Neural progenitor cell (in vitro differentiated cells): ENCODE measurements around the gene CFL1. TPM values are rescaled to one million over a fixed set of nuclear protein-coding genes. Genes with fewer than 3 reads are reported as not detected.
"Not testable (repeated sequence)": the region's sequence is repeated elsewhere in the genome, so short reads cannot be mapped to it uniquely, and the experiment has no call there.

ENCODE experiments used
- DNase-seq: peaks from one replicate; pipeline ENCODE4 v3.0.0-alpha.2; 2016; ENCODE audit warnings: low spot score
- H2AFZ ChIP-seq: fragments of 200-600 bp; sonication (generic); replicated peaks from 2 replicates; pipeline ENCODE4 v1.6.1; 2016; ENCODE audit warnings: antibody characterized with exemption
- H3F3A ChIP-seq: fragments of 200-600 bp; sonication (generic); 2 replicates; pipeline ENCODE4 v1.6.1; 2016; ENCODE audit warnings: antibody characterized with exemption, low read depth
- H3K27ac ChIP-seq: fragments of 200-600 bp; sonication (generic); 2 replicates; pipeline ENCODE4 v1.5.1; 2016; ENCODE audit warnings: mild to moderate bottlenecking
- H3K27me3 ChIP-seq: fragments of 200-600 bp; sonication (generic); 2 replicates; pipeline ENCODE4 v1.6.1; 2016; ENCODE audit warnings: mild to moderate bottlenecking, moderate library complexity
- H3K36me3 ChIP-seq: fragments of 200-600 bp; sonication (generic); 2 replicates; pipeline ENCODE4 v1.5.1; 2016
- H3K4me1 ChIP-seq: fragments of 200-600 bp; sonication (generic); 2 replicates; pipeline ENCODE4 v1.6.1; 2016; ENCODE audit warnings: mixed run types
- H3K4me2 ChIP-seq: fragments of 200-600 bp; sonication (generic); 2 replicates; pipeline ENCODE4 v1.6.1; 2016
- H3K4me3 ChIP-seq: fragments of 200-600 bp; sonication (generic); 2 replicates; pipeline ENCODE4 v1.5.1; 2016
- H3K79me2 ChIP-seq: fragments of 200-600 bp; sonication (generic); 2 replicates; pipeline ENCODE4 v1.6.1; 2016; ENCODE audit warnings: low read depth
- H3K9ac ChIP-seq: fragments of 200-600 bp; sonication (generic); 2 replicates; pipeline ENCODE4 v1.6.1; 2016
- H3K9me3 ChIP-seq: fragments of 200-600 bp; sonication (generic); 2 replicates; pipeline ENCODE4 v1.5.1; 2016; ENCODE audit warnings: low read depth
- H4K20me1 ChIP-seq: fragments of 200-600 bp; sonication (generic); 2 replicates; pipeline ENCODE4 v1.6.1; 2016; ENCODE audit warnings: low read depth
- H3K27ac Mint-ChIP-seq: 3 replicates; pipeline ENCODE4 v1.8.0; 2021; ENCODE audit warnings: mixed read lengths
- H3K27me3 Mint-ChIP-seq: 2 replicates; pipeline ENCODE4 v1.8.0; 2022; ENCODE audit warnings: low read depth, mild to moderate bottlenecking, inconsistent platforms, moderate library complexity, mixed read lengths; ENCODE audit not compliant: insufficient read depth
- H3K36me3 Mint-ChIP-seq: 3 replicates; pipeline ENCODE4 v1.8.0; 2021; ENCODE audit warnings: mixed read lengths
- H3K4me1 Mint-ChIP-seq: 3 replicates; pipeline ENCODE4 v1.8.0; 2021; ENCODE audit warnings: mixed read lengths
- H3K4me3 Mint-ChIP-seq: 3 replicates; pipeline ENCODE4 v1.8.0; 2021; ENCODE audit warnings: mild to moderate bottlenecking, moderate library complexity, mixed read lengths
- H3K9me3 Mint-ChIP-seq: 3 replicates; pipeline ENCODE4 v1.8.0; 2020; ENCODE audit warnings: mixed read lengths
- CTCF ChIP-seq: fragments of 200-600 bp; sonication (generic); IDR thresholded peaks from 2 replicates; pipeline ENCODE4 v1.5.1; 2017; ENCODE audit warnings: antibody characterized with exemption, mild to moderate bottlenecking
- EZH2 ChIP-seq: fragments of 200-600 bp; sonication (generic); IDR thresholded peaks from 2 replicates; pipeline ENCODE4 v1.6.1; 2017; ENCODE audit warnings: antibody characterized with exemption, mild to moderate bottlenecking, moderate library complexity
- EZH2phosphoT487 ChIP-seq: fragments of 200-600 bp; sonication (generic); IDR thresholded peaks from 2 replicates; pipeline ENCODE4 v1.6.1; 2017; ENCODE audit warnings: antibody characterized with exemption
- total RNA-seq: library from RNA; depleted of rRNA; stranded (reverse); fragments of >200 nt; gene quantifications from 2 replicates; pipeline ENCODE4 v1.2.3, GENCODE V29; 2015; ENCODE audit warnings: low replicate concordance

The CFL1 gene
- total RNA-seq, 1 donor from 2014 or later = 704 TPM

- Histone ChIP-seq H2AFZ (no peak overlapping the region), H3K27me3 (peaks cover 46% of the 10 kb centered on the region), H3K79me2 (peaks cover 14% of the 10 kb centered on the region), H3K27ac (no peak overlapping the region), H3K4me1 (peaks cover 15% of the 10 kb centered on the region), H3K4me3 (no peak overlapping the region), H3K9me3 (no peaks in the 10 kb centered on the region), H3F3A (peaks cover 24% of the 10 kb centered on the region), H4K20me1 (peaks cover 14% of the 10 kb centered on the region), H3K36me3 (no peaks in the 10 kb centered on the region), H3K4me2 (no peak overlapping the region), H3K9ac (no peak overlapping the region)
- H3K27me3 Mint-ChIP-seq = peaks cover 28% of the 10 kb centered on the region
- H3K27ac Mint-ChIP-seq = no peak overlapping the region
- H3K36me3 Mint-ChIP-seq = no peaks in the 10 kb centered on the region
- H3K4me3 Mint-ChIP-seq = peak overlapping the region; percentile 59
- peaks cover 21% of the 10 kb centered on the region for H3K4me1 Mint-ChIP-seq
- no peak for TF ChIP-seq EZH2phosphoT487
- no peak for TF ChIP-seq EZH2
- no peak for TF ChIP-seq CTCF
- no peaks in the 10 kb centered on the region for H3K9me3 Mint-ChIP-seq
- DNase-seq = no peak
Observed at GRCh38 chr11:65895482-65895981, 37.6 kb upstream of the CFL1 start.

GRCh38 chr11:65894034-65894591, 36.1 kb upstream of the CFL1 start:
- H3K27me3 ChIP-seq = peaks cover 44% of the 10 kb centered on the region
- no peak overlapping the region for H2AFZ ChIP-seq

GRCh38 chr11:65892661-65893317, 34.8 kb upstream of the CFL1 start:
- H3K27me3 ChIP-seq = peaks cover 36% of the 10 kb centered on the region
- H3K4me1 ChIP-seq = peaks cover 17% of the 10 kb centered on the region
- peak overlapping the region; percentile 86 for H3K4me3 Mint-ChIP-seq
- no peak for DNase-seq
- H3K9me3 Mint-ChIP-seq = no peaks in the 10 kb centered on the region
- peaks cover 15% of the 10 kb centered on the region for H3K27me3 Mint-ChIP-seq
- H3K9me3 ChIP-seq = no peaks in the 10 kb centered on the region
- H3K9ac ChIP-seq = no peak overlapping the region
- H3K27ac Mint-ChIP-seq = peak overlapping the region; percentile 16
- peaks cover 14% of the 10 kb centered on the region for H3K79me2 ChIP-seq
- H3K27ac ChIP-seq = no peak overlapping the region
- no peaks in the 10 kb centered on the region for H3K36me3 Mint-ChIP-seq
- TF ChIP-seq EZH2 = no peak
- no peak for TF ChIP-seq EZH2phosphoT487
- TF ChIP-seq CTCF = no peak
- H4K20me1 ChIP-seq = peaks cover 14% of the 10 kb centered on the region
- H2AFZ ChIP-seq = no peak overlapping the region
- peak overlapping the region; percentile 5 for H3K4me2 ChIP-seq
- H3K36me3 ChIP-seq = no peaks in the 10 kb centered on the region
- peaks cover 38% of the 10 kb centered on the region for H3K4me1 Mint-ChIP-seq
- no peak overlapping the region for H3K4me3 ChIP-seq
- peaks cover 37% of the 10 kb centered on the region for H3F3A ChIP-seq

More at GRCh38 chr11:65894034-65894591, 36.1 kb upstream of the CFL1 start:
- H3K9me3 ChIP-seq = no peaks in the 10 kb centered on the region
- no peak overlapping the region for H3K4me2 ChIP-seq
- Mint-ChIP-seq H3K4me1 (peaks cover 32% of the 10 kb centered on the region), H3K9me3 (no peaks in the 10 kb centered on the region), H3K36me3 (no peaks in the 10 kb centered on the region), H3K4me3 (peak overlapping the region; percentile 39), H3K27ac (no peak overlapping the region), H3K27me3 (peaks cover 24% of the 10 kb centered on the region)
- H3K4me3 ChIP-seq = no peak overlapping the region
- peaks cover 14% of the 10 kb centered on the region for H4K20me1 ChIP-seq
- TF ChIP-seq EZH2 (no peak), CTCF (no peak), EZH2phosphoT487 (no peak)
- H3K27ac ChIP-seq = no peak overlapping the region
- H3K9ac ChIP-seq = no peak overlapping the region
- no peak for DNase-seq
- H3K79me2 ChIP-seq = peaks cover 14% of the 10 kb centered on the region
- peaks cover 17% of the 10 kb centered on the region for H3K4me1 ChIP-seq
- H3F3A ChIP-seq = peaks cover 30% of the 10 kb centered on the region
- H3K36me3 ChIP-seq = no peaks in the 10 kb centered on the region

GRCh38 chr11:65892137-65892540, 34.2 kb upstream of the CFL1 start:
- not testable (repeated sequence) for H3K9me3 Mint-ChIP-seq, H2AFZ ChIP-seq, H3K9me3 ChIP-seq, DNase-seq, H3K27ac Mint-ChIP-seq, H3K27ac ChIP-seq, H3K36me3 Mint-ChIP-seq, H3K36me3 ChIP-seq, H3K9ac ChIP-seq
- Histone ChIP-seq H3K27me3 (peaks cover 29% of the 10 kb centered on the region), H3K4me1 (peaks cover 23% of the 10 kb centered on the region), H3K4me2 (peak overlapping the region; percentile 91), H3F3A (peaks cover 44% of the 10 kb centered on the region), H3K79me2 (peaks cover 21% of the 10 kb centered on the region), H3K4me3 (peak overlapping the region; percentile 66), H4K20me1 (peaks cover 14% of the 10 kb centered on the region)
- peaks cover 44% of the 10 kb centered on the region for H3K4me1 Mint-ChIP-seq
- H3K27me3 Mint-ChIP-seq = peaks cover 12% of the 10 kb centered on the region
- peak overlapping the region; percentile 86 for H3K4me3 Mint-ChIP-seq
